ENCODE data around the gene MINDY1. TPM values are rescaled to one million over a fixed set of nuclear protein-coding genes. Genes with fewer than 3 reads are reported as not detected.

MINDY1 gene, protein sequence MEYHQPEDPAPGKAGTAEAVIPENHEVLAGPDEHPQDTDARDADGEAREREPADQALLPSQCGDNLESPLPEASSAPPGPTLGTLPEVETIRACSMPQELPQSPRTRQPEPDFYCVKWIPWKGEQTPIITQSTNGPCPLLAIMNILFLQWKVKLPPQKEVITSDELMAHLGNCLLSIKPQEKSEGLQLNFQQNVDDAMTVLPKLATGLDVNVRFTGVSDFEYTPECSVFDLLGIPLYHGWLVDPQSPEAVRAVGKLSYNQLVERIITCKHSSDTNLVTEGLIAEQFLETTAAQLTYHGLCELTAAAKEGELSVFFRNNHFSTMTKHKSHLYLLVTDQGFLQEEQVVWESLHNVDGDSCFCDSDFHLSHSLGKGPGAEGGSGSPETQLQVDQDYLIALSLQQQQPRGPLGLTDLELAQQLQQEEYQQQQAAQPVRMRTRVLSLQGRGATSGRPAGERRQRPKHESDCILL
- 16.9 and 36.3 TPM in 2 replicates for total RNA-seq (2011; cell fraction: chromatin; rRNA removed; ENCODE audit: low replicate concordance)
- 15.0 and 17.3 TPM in 2 replicates for total RNA-seq (2011; cell fraction: nucleolus; rRNA removed)
- 15.4 and 19.2 TPM in 2 replicates for total RNA-seq (2011; cell fraction: nucleoplasm; rRNA removed)
- total RNA-seq (2014; rRNA removed) (6.0 and 8.2 TPM in 2 replicates), total RNA-seq (2014; rRNA removed; fragmentation: Illumina TruSeq; extraction: Trizol) (5.6 TPM in 2 replicates), total RNA-seq (2015; rRNA removed; fragmentation: Illumina TruSeq; extraction: Trizol) (5.9 and 6.7 TPM in 2 replicates), total RNA-seq (2021) (8.6 and 9.8 TPM in 2 replicates), polyA plus RNA-seq (2011; rRNA removed) (4.3 and 5.4 TPM in 2 replicates), polyA plus RNA-seq (2014; fragmentation: Illumina TruSeq; extraction: Trizol) (9.1 and 11.0 TPM in 2 replicates), polyA plus RNA-seq (2014; fragmentation: Nextera tagmentation; extraction: Ambion mirVana) (1 to 10 TPM in 1 of 2 experiments, under 1 TPM in 1; 0.49 to 1.4 TPM), polyA plus RNA-seq (2014; rRNA removed) (6.0 and 6.1 TPM in 2 replicates), polyA minus RNA-seq (2011; rRNA and poly(A)+ RNA removed) (5.2 and 7.1 TPM in 2 replicates), Bru-seq, nascent RNA (percentile 56 among the genes with signal in this experiment), BruChase-seq, experiment 1, labeled RNA remaining after a 2-hour chase (percentile 53 among the genes with signal in this experiment), BruChase-seq, experiment 2, labeled RNA remaining after a 6-hour chase (percentile 57 among the genes with signal in this experiment)
- 5.1 and 6.6 TPM in 2 replicates for polyA plus RNA-seq (2011; cell fraction: cytosol; rRNA removed)
- polyA plus RNA-seq (2011; cell fraction: nucleus; rRNA removed): 12.9 and 19.3 TPM in 2 replicates
- 7.4 and 12.9 TPM in 2 replicates for polyA plus RNA-seq (2012)
- 6.5 and 7.9 TPM in 2 replicates for polyA minus RNA-seq (2011; cell fraction: cytosol; rRNA and poly(A)+ RNA removed)
- polyA minus RNA-seq (2011; cell fraction: nucleus; rRNA and poly(A)+ RNA removed): 4.6 and 4.8 TPM in 2 replicates
- long read RNA-seq, experiment 1, partial matches to known transcripts: 0 of 4 reads
- long read RNA-seq, experiment 1, other reads (novel, unspliced or antisense): 4 of 4 reads
- long read RNA-seq, experiment 2, partial matches to known transcripts: 0 of 1 reads
- long read RNA-seq, experiment 2, other reads (novel, unspliced or antisense): 1 of 1 reads
- long read RNA-seq, experiment 3, partial matches to known transcripts: 1 of 3 reads
- long read RNA-seq, experiment 3, other reads (novel, unspliced or antisense): 2 of 3 reads

DNA sequence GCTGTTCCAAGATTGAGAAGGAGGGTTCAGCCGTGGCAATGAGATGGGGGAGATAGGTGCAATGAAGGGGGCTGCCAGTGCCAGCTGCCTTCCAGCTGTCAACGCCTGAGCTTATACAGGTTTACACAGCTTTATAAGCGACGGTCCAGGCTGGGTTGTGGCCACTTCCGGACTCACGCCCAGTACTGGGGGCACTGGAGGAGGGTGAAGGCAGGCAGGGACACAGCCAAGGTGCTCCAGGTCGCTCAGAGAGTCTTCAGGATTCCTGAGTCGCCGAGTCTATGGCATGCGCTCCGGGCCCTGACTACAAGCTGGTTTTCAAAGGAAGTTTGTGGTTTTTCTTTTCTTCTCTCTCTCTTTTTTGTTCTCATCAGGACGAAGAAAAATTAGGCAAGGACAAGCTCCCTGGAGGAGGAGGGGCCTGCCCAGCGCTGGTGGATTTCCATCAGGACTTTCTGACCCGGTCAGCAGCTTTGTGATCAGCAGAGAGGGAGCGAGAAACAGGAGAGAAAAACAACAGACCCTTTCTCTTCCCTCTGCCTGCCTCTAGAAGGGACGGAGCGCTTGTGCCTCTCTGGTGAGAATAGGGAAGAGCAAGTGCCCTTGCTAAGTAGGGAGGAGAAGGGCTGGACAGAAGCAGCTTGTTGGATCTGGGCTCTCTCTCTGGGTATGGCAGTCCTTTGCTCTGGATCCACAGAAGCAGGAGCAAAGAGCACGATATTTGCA lies at the start of gene MINDY1:
TSS of gene MINDY1 (minus strand) at position 576 of the 726 bp plus-strand sequence. CDS start 4,285 bp downstream, outside the sequence.
- peak; percentile 83 for ATAC-seq
- peak within 1 kb of the TSS; percentile 89 for H2AFZ ChIP-seq (ENCODE audit: low read depth, low read length)
- H3K4me2 ChIP-seq (ENCODE audit: insufficient read depth, low read length): peak within 1 kb of the TSS; percentile 100
- H3K4me3 ChIP-seq: peak within 1 kb of the TSS; percentile 87
- H3K9me1 ChIP-seq (ENCODE audit: control insufficient read depth, insufficient read depth, low read length): no peaks in the 10 kb centered on the region
- BruUV-seq (replicated peaks): TSS peak; percentile 62
- ChIA-PET CTCF (ENCODE audit: low intra/inter-chr PET ratio) (interaction anchor here (0.6 to 1.9 kb wide), 3 partner anchors 10 to 750 kb away, joined by 3 to 12 read pairs (median 5); no protein-coding TSS in a partner anchor), POLR2A (interaction anchor here (0.5 to 2.9 kb wide), 28 partner anchors 9 to 900 kb away, joined by 3 to 22 read pairs (median 3); partner anchors contain the start of genes ANXA9, CERS2 and MCL1)
- peaks cover 41% of the 10 kb centered on the region for H3K79me2 ChIP-seq (ENCODE audit: control insufficient read depth, insufficient read depth, low read length)
- peak; percentile 87 for FAIRE-seq
- H3K27me3 ChIP-seq (ENCODE audit: control insufficient read depth in 2 of 2, insufficient read depth in 2 of 2, low read length in 2 of 2): no peaks in the 10 kb centered on the region
- peaks cover 6% of the 10 kb centered on the region; the same call in 1 of the 3 replicates for H3K36me3 ChIP-seq (ENCODE audit: control insufficient read depth, insufficient read depth, low read length)
- 0% methylated on average over 16 of the region's 18 CpGs for WGBS (ENCODE audit: insufficient coverage, low coverage, missing lambda C conversion rate)
- peak; percentile 67 to 89 (median 76) for DNase-seq (ENCODE audit: extremely low read depth in 1 of 4, low spot score in 3 of 4)
- intact Hi-C loops (cut with micrococcal nuclease) (loop anchor here (2.0 to 5.0 kb wide), 3 partner anchors 28 to 66 kb away; partner anchors contain the start of genes CDC42SE1 and GABPB2), in situ Hi-C loops (cut with MboI) (no loop called here)
- H3K9me3 ChIP-seq (replicated peaks; ENCODE audit: control insufficient read depth, insufficient read depth, low read depth, low read length): no peaks in the 10 kb centered on the region
- peaks cover 40 to 53% of the 10 kb centered on the region in 2 experiments for H3K4me1 ChIP-seq (replicated peaks in 1 of 2; ENCODE audit: control insufficient read depth in 2 of 2, insufficient read depth in 2 of 2, low read length in 2 of 2)
- H3K9ac ChIP-seq (ENCODE audit: insufficient read depth in 1 of 2, low read depth in 2 of 2, low read length in 2 of 2): peak within 1 kb of the TSS; percentile 88
- H3K27ac ChIP-seq (ENCODE audit: extremely low read depth, low read depth, low read length): peak within 1 kb of the TSS; percentile 75
- no peaks in the 10 kb centered on the region for H4K20me1 ChIP-seq (replicated peaks; ENCODE audit: control insufficient read depth, insufficient read depth, low read length)
- TF ChIP-seq ESRRB (CRISPR knock-in tag; IDR thresholded peaks at IDR 0.05; ENCODE audit: borderline replicate concordance): no peak
- TF ChIP-seq, protein P1, sequence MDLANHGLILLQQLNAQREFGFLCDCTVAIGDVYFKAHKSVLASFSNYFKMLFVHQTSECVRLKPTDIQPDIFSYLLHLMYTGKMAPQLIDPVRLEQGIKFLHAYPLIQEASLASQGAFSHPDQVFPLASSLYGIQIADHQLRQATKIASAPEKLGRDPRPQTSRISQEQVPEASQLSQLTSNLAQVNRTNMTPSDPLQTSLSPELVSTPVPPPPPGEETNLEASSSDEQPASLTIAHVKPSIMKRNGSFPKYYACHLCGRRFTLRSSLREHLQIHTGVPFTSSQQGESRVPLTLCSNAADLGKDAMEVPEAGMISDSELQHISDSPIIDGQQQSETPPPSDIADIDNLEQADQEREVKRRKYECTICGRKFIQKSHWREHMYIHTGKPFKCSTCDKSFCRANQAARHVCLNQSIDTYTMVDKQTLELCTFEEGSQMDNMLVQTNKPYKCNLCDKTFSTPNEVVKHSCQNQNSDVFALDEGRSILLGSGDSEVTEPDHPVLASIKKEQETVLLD (IDR thresholded peaks at IDR 0.05): no peak

Data from K562 (cell line).